ENCODE results near the gene FLOT2. TPM values are rescaled to one million over a fixed set of nuclear protein-coding genes. Genes with fewer than 3 reads are reported as not detected.

FLOT2 gene
- total RNA-seq, 4 donors from 2014 or later: 31.3 to 117 (median 37.4) TPM

DNA sequence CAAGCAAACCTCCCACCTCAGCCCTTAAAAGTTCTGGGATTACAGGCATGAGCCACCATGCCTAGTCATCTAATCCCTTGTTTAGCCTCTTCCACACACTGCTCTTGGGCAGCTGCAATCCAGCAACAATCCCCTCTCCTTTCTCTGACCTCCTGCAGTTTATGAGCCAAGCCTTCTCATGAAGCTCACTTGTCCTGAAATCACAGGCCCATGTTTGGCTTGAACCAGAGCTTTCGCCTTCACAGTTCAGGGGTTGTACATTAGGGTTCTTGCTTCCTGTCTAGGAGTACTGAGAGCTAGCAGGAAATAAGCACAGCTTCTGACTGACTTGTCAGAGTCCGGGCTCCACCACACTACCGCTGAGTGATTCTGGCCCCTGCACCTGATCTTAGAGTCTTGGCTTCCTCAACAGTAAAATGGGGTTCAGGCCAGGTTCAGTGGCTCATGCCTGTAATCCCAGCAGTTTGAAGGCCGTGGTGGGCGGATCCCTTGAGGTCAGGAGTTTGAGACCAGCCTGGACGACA lies 26.4 kb downstream of the FLOT2 start:
- Histone ChIP-seq H3K27ac (no peak overlapping the region), H3K27me3 (no peaks in the 10 kb centered on the region)

DNA sequence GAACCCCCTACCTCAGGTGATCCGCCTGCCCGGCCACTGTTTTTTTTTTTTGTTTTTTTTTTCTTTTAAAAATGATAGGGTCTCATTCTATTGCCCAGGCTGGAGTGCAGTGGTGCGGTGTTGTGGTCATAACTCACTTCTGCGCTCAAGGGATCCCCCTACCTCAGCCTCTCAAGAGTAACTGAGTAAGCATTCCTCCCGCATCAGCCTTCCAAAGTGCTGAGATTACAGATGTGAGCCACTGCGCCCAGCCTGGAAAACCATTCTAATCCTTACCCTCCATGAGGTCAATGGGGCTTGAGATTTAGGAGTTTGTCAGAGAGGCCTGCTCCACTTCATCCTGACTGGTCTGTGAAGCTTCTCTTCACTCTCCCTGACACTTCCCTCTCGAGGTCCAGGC lies 30.3 kb downstream of the FLOT2 start:
- no peaks in the 10 kb centered on the region for H3K27me3 ChIP-seq
- no peak overlapping the region for H3K27ac ChIP-seq
- no peak overlapping the region for H3K4me3 ChIP-seq
- no peak for DNase-seq
- no peaks in the 10 kb centered on the region for H3K9me3 ChIP-seq
- H3K36me3 ChIP-seq: no peaks in the 10 kb centered on the region
- TF ChIP-seq POLR2A (IDR thresholded peaks at IDR 0.05): no peak
- TF ChIP-seq, protein P1, sequence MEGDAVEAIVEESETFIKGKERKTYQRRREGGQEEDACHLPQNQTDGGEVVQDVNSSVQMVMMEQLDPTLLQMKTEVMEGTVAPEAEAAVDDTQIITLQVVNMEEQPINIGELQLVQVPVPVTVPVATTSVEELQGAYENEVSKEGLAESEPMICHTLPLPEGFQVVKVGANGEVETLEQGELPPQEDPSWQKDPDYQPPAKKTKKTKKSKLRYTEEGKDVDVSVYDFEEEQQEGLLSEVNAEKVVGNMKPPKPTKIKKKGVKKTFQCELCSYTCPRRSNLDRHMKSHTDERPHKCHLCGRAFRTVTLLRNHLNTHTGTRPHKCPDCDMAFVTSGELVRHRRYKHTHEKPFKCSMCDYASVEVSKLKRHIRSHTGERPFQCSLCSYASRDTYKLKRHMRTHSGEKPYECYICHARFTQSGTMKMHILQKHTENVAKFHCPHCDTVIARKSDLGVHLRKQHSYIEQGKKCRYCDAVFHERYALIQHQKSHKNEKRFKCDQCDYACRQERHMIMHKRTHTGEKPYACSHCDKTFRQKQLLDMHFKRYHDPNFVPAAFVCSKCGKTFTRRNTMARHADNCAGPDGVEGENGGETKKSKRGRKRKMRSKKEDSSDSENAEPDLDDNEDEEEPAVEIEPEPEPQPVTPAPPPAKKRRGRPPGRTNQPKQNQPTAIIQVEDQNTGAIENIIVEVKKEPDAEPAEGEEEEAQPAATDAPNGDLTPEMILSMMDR (IDR thresholded peaks at IDR 0.05): no peak
- intact Hi-C loops (cut with DNase I; ENCODE audit: low total_unique reads): no loop called here
- no peaks in the 10 kb centered on the region for H3K4me1 ChIP-seq

More for the DNA sequence above, 26.4 kb downstream of the FLOT2 start:
- H3K9me3 ChIP-seq: no peaks in the 10 kb centered on the region
- TF ChIP-seq, protein P1 (IDR thresholded peaks at IDR 0.05): no peak
- no peak for TF ChIP-seq POLR2A (IDR thresholded peaks at IDR 0.05)
- no peaks in the 10 kb centered on the region for H3K36me3 ChIP-seq
- no peaks in the 10 kb centered on the region for H3K4me1 ChIP-seq
- DNase-seq: no peak
- intact Hi-C loops (cut with DNase I; ENCODE audit: low total_unique reads): no loop called here
- H3K4me3 ChIP-seq: no peak overlapping the region

DNA sequence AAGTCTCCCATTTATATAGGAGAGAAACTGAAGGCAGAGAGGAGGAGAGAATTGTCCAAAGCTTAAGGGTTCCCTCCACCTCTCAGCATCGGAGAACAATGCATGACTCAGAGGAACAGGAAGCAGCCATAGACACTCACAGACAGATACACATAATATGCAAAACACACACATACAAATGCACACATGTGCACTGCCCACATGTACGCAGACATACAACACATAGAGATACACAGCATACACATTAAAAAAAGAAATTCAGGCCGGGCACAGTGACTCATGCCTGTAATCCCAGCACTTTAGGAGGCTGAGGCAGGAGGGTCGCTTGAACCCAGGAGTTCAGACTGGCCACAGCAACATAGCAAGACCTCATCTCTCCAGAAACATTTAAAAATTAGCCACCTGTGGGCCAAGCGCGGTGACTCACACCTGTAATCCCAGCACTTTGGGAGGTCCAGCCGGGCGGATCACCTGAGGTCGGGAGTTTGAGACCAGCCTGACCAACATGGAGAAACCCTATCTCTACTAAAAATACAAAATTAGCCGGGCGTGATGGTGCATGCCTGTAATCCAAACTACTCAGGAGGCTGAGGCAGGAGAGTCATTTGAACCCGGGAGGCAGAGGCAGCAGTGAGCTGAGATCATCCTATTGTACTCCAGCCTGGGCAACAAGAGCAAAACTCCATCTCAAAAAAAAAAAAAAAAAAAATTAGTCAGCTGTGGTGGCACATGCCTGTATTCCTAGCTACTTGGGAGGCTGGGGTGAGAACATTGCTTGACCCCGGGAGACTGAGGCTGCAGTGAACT lies 31.4 kb downstream of the FLOT2 start:
- H3K27ac ChIP-seq: no peak overlapping the region
- no peaks in the 10 kb centered on the region for H3K36me3 ChIP-seq
- H3K4me3 ChIP-seq: no peak overlapping the region
- H3K4me1 ChIP-seq: no peaks in the 10 kb centered on the region
- H3K9me3 ChIP-seq: no peaks in the 10 kb centered on the region
- no peak for TF ChIP-seq POLR2A (IDR thresholded peaks at IDR 0.05)
- TF ChIP-seq, protein P1 (IDR thresholded peaks at IDR 0.05): no peak
- H3K27me3 ChIP-seq: no peaks in the 10 kb centered on the region
- DNase-seq: no peak
- intact Hi-C loops (cut with DNase I; ENCODE audit: low total_unique reads): no loop called here

DNA sequence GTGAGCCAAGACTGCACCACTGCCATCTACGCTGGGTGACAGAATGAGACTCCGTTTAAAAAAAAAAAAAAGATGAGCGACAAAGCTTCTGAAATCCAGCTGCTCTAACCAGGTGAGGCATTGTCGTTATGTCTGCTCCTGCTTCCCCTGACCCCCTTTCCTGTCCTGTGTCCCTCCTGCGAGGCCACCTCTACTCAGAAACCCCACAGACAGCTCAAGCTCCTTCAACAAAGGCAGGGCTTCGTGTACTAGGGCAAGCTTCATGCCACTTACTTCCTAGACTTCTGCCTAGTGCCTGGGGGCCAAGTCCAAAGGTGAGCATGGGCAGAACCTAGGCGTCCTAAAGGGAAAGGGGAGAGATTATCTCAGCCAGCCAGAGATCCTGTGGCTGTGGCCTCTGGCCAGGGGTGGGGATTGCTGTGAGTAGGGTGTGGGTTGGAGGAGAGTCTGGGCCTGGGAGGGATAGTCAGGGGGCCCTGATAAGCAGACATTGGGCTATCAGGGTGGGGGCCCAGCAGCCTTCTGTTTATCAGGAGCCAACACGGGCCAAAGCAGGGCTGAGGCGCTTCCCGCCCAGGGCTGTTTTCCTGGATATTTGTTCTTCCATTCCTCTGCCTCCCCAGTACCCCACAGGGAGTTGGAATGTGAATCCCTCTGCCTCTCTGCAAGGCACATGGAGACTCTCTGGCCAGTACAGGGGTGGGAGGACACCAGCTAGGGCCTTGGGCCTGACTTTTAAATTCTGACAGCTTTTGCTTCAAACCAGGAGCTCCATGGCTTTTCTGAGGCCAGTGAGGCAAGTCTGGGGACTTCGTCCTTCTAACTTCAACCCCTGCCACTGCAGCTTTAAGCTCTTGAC lies 32.3 kb downstream of the FLOT2 start:
- H3K27ac ChIP-seq: no peak overlapping the region
- intact Hi-C loops (cut with DNase I; ENCODE audit: low total_unique reads): no loop called here
- H3K4me1 ChIP-seq: no peaks in the 10 kb centered on the region
- no peak overlapping the region for H3K4me3 ChIP-seq
- H3K27me3 ChIP-seq: no peaks in the 10 kb centered on the region
- H3K36me3 ChIP-seq: no peaks in the 10 kb centered on the region
- TF ChIP-seq, protein P1 (IDR thresholded peaks at IDR 0.05): no peak
- no peak for TF ChIP-seq POLR2A (IDR thresholded peaks at IDR 0.05)
- H3K9me3 ChIP-seq: no peaks in the 10 kb centered on the region
- DNase-seq: no peak

DNA sequence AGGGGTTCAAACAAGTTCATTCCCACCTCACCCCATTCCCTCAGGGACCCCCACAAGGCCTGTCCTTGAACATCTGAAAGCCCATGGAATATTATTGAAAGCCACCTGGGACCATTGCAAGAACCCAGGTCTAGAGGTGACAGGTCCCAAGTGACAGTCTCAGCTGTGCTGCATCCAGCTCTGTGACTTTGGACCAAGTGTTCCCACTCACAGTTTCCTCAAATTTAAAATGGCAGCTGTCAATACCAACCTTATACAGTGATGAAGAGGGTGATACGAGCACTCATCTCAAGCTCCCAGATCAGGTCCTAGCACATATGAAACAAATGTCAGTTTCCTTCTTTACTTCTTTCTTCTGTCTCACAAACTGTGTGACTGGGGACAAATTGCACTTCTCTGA lies 33.6 kb downstream of the FLOT2 start:
- no peaks in the 10 kb centered on the region for H3K36me3 ChIP-seq
- H3K27ac ChIP-seq: no peak overlapping the region
- H3K9me3 ChIP-seq: no peaks in the 10 kb centered on the region
- TF ChIP-seq, protein P1 (IDR thresholded peaks at IDR 0.05): no peak
- no peak for TF ChIP-seq POLR2A (IDR thresholded peaks at IDR 0.05)
- H3K4me1 ChIP-seq: no peaks in the 10 kb centered on the region
- H3K4me3 ChIP-seq: no peak overlapping the region
- DNase-seq: no peak
- no peaks in the 10 kb centered on the region for H3K27me3 ChIP-seq
- intact Hi-C loops (cut with DNase I; ENCODE audit: low total_unique reads): no loop called here

Data from uterus (tissue), 4 donors.